ENCODE measurements around the gene RHCG. TPM values are rescaled to one million over a fixed set of nuclear protein-coding genes. Genes with fewer than 3 reads are reported as not detected.

Gene RHCG
- total and polyA plus RNA-seq, 2 of the 4 experiments (the other 2 are of a cell fraction): not detected

GRCh38 chr15:89469426-89470096 lies 26.8 kb downstream of the RHCG start:
- H4K91ac ChIP-seq (ENCODE audit: insufficient read depth, low read depth, low read length): no peak overlapping the region
- no peak overlapping the region for H2BK15ac ChIP-seq (ENCODE audit: low read depth, low read length)
- H3K56ac ChIP-seq (ENCODE audit: extremely low read depth, insufficient read depth, low read length): no peak overlapping the region
- no peak overlapping the region for H3K18ac ChIP-seq (ENCODE audit: low read depth, low read length)
- no peak overlapping the region for H2BK5ac ChIP-seq (ENCODE audit: low read depth, low read length, poor library complexity, severe bottlenecking)
- H3K36me3 ChIP-seq (ENCODE audit: control insufficient read depth, insufficient read depth, low read length): no peaks in the 10 kb centered on the region
- H4K20me1 ChIP-seq (ENCODE audit: insufficient read depth, low read length): no peaks in the 10 kb centered on the region
- TF ChIP-seq MAZ (IDR thresholded peaks at IDR 0.05; ENCODE audit: borderline replicate concordance, low read depth, low read length): no peak
- no peak for TF ChIP-seq SMC3 (IDR thresholded peaks at IDR 0.05; ENCODE audit: low read depth, low read length)
- no peak for TF ChIP-seq RFX5 (IDR thresholded peaks at IDR 0.05; ENCODE audit: low read depth, low read length)
- no peak for TF ChIP-seq ELK1 (IDR thresholded peaks at IDR 0.05; ENCODE audit: borderline replicate concordance, low read depth, low read length)
- TF ChIP-seq RCOR1 (IDR thresholded peaks at IDR 0.05; ENCODE audit: insufficient replicate concordance, low read length): no peak
- no peak for TF ChIP-seq CHD1 (IDR thresholded peaks at IDR 0.05; ENCODE audit: low read depth, low read length)
- TF ChIP-seq CEBPB (IDR thresholded peaks at IDR 0.05; ENCODE audit: low read depth, low read length): no peak
- no peak for TF ChIP-seq POLR2A (IDR thresholded peaks at IDR 0.05; ENCODE audit: low read depth, low read length)
- no peak for TF ChIP-seq USF2 (IDR thresholded peaks at IDR 0.05; ENCODE audit: low read depth, low read length)
- no peak for TF ChIP-seq MAFK (IDR thresholded peaks at IDR 0.05; ENCODE audit: low read depth, low read length)
- no peak overlapping the region for H3K4me3 ChIP-seq (ENCODE audit: insufficient read depth, low read depth, low read length)
- H3K9me1 ChIP-seq (ENCODE audit: insufficient read depth, low read length): no peaks in the 10 kb centered on the region
- H2AK9ac ChIP-seq (replicated peaks; ENCODE audit: low read depth, low read length, poor library complexity): no peak overlapping the region
- H2AK5ac ChIP-seq (ENCODE audit: low read depth, low read length): no peak overlapping the region
- H3K79me1 ChIP-seq (ENCODE audit: low read depth in 1 of 2, low read length in 2 of 2): no peaks in the 10 kb centered on the region
- H3K27me3 ChIP-seq (ENCODE audit: control insufficient read depth, insufficient read depth, low read length): peaks cover 27% of the 10 kb centered on the region
- BruUV-seq (replicated peaks): no TSS peak
- POLR2A ChIA-PET (ENCODE audit: unreplicated experiment): no interaction called here
- intact Hi-C loops (cut with micrococcal nuclease): no loop called here
- H3K4me2 ChIP-seq (ENCODE audit: low read depth, low read length): no peak overlapping the region
- no peak overlapping the region for H2AFZ ChIP-seq (replicated peaks; ENCODE audit: low read length, poor library complexity)
- no peak overlapping the region for H3K9ac ChIP-seq (ENCODE audit: low read depth, low read length)
- no peaks in the 10 kb centered on the region for H3K9me3 ChIP-seq (ENCODE audit: control insufficient read depth, insufficient read depth, low read length)
- no peak for DNase-seq
- no peak overlapping the region for H2BK20ac ChIP-seq (ENCODE audit: low read depth, low read length)
- H4K8ac ChIP-seq (ENCODE audit: low read depth in 2 of 2, low read length in 2 of 2): no peak overlapping the region
- dilution Hi-C loops (cut with HindIII; ENCODE audit: low sequenced_read_pairs, unreplicated experiment): no loop called here
- H4K5ac ChIP-seq (ENCODE audit: low read depth, low read length): no peak overlapping the region
- H3K23ac ChIP-seq (ENCODE audit: low read depth, low read length): no peak overlapping the region
- CTCF ChIA-PET: no interaction called here
- H3K4ac ChIP-seq (ENCODE audit: low read depth, low read length): no peak overlapping the region
- in situ Hi-C loops (cut with MboI; ENCODE audit: low sequenced_read_pairs): no loop called here
- H3K14ac ChIP-seq (replicated peaks; ENCODE audit: low read depth, low read length): no peak overlapping the region
- no peak overlapping the region for H3K27ac ChIP-seq (ENCODE audit: insufficient read depth, low read length)
- no peaks in the 10 kb centered on the region for H3K4me1 ChIP-seq (ENCODE audit: control insufficient read depth, insufficient read depth, low read length)
- WGBS, 2 experiments (ENCODE audit: extremely low coverage in 2 of 2, insufficient read length in 1 of 2): no CpG with 5 or more reads among the region's 15 CpGs
- no peak for ATAC-seq (ENCODE audit: low read depth)
- no peak overlapping the region for H2BK120ac ChIP-seq (ENCODE audit: low read depth, low read length)
